Natural killer cell treated with Interleukin-12 subunit alpha and Interleukin-12 subunit beta and Interleukin-15 and Interleukin-18, amount 100 ng/mL, for 72 hours (primary cell): Measurements from ENCODE around the gene RGMA. TPM values are rescaled to one million over a fixed set of nuclear protein-coding genes. Genes with fewer than 3 reads are reported as not detected.

Experiments
- ATAC-seq, 2 donors: fragments of 150-1000 bp; cut with Tn5 transposase in 1 of 2; sonication (Bioruptor Pico), chemical (Tn5 transposase) in 1 of 2; 2 replicates each; pipeline ENCODE4 v1.10.0; 2021
- DNase-seq: peaks from one replicate; pipeline ENCODE4 v3.0.0; 2022; ENCODE audit warnings: low spot score
- H3K27ac Mint-ChIP-seq, 2 donors: 1 replicate in 1 of 2; 2 replicates in 1 of 2; pipeline ENCODE4 v1.8.0; 2022; ENCODE audit warnings: mixed read lengths in 2 of 2, mild to moderate bottlenecking in 1 of 2, moderate library complexity in 1 of 2
- H3K27me3 Mint-ChIP-seq, 2 donors: 1 replicate in 1 of 2; 2 replicates in 1 of 2; pipeline ENCODE4 v1.8.0; 2022; ENCODE audit warnings: mixed read lengths in 2 of 2
- H3K36me3 Mint-ChIP-seq: one replicate; pipeline ENCODE4 v1.8.0; 2022; ENCODE audit warnings: mixed read lengths
- H3K4me1 Mint-ChIP-seq, 2 donors: 1 replicate in 1 of 2; 2 replicates in 1 of 2; pipeline ENCODE4 v1.8.0; 2022; ENCODE audit warnings: low read depth in 2 of 2, mixed read lengths in 2 of 2, mild to moderate bottlenecking in 1 of 2
- H3K4me3 Mint-ChIP-seq: one replicate; pipeline ENCODE4 v1.8.0; 2022; ENCODE audit warnings: mixed read lengths
- H3K9me3 Mint-ChIP-seq: 2 replicates; pipeline ENCODE4 v1.8.0; 2022; ENCODE audit warnings: mixed read lengths
- total RNA-seq, 2 donors: library from RNA; stranded (reverse); gene quantifications; one replicate each; pipeline ENCODE4 v1.2.3, GENCODE V29; 2022

The RGMA gene
- total RNA-seq, 2 donors from 2014 or later, result not detected

- no peaks in the 10 kb centered on the region for H3K27me3 Mint-ChIP-seq
- peaks cover 10 to 13% of the 10 kb centered on the region in 2 donors for H3K4me1 Mint-ChIP-seq
- no peaks in the 10 kb centered on the region for H3K9me3 Mint-ChIP-seq
- H3K27ac Mint-ChIP-seq, result peak overlapping the region in 1 of 2 donors; percentile 6
- peaks cover 43% of the 10 kb centered on the region for H3K36me3 Mint-ChIP-seq
- no peak overlapping the region for H3K4me3 Mint-ChIP-seq
- no peak for ATAC-seq
- no peak for DNase-seq
Observed at GRCh38 chr15:93005133-93005532, 83.9 kb downstream of the RGMA start.

- Mint-ChIP-seq H3K27ac (no peak overlapping the region), H3K9me3 (no peaks in the 10 kb centered on the region), H3K4me3 (no peak overlapping the region), H3K4me1 (peaks cover 9 to 13% of the 10 kb centered on the region in 2 donors), H3K36me3 (peaks cover 41% of the 10 kb centered on the region), H3K27me3 (no peaks in the 10 kb centered on the region)
- ATAC-seq (no peak), DNase-seq (no peak)
Observed at GRCh38 chr15:93001881-93002280, 87.1 kb downstream of the RGMA start.

GRCh38 chr15:93001156-93001555 is 87.9 kb downstream of the RGMA start:
- DNase-seq, result no peak
- peak overlapping the region in 1 of 2 donors; percentile 11 for H3K27ac Mint-ChIP-seq
- no peaks in the 10 kb centered on the region for H3K27me3 Mint-ChIP-seq
- H3K4me3 Mint-ChIP-seq, result no peak overlapping the region
- H3K4me1 Mint-ChIP-seq, result peaks cover 9 to 13% of the 10 kb centered on the region in 2 donors
- H3K9me3 Mint-ChIP-seq, result no peaks in the 10 kb centered on the region
- peaks cover 48% of the 10 kb centered on the region for H3K36me3 Mint-ChIP-seq
- no peak for ATAC-seq

GRCh38 chr15:92997821-92998220 is 91.2 kb downstream of the RGMA start:
- Mint-ChIP-seq H3K27me3 (no peaks in the 10 kb centered on the region), H3K36me3 (peaks cover 59% of the 10 kb centered on the region), H3K27ac (no peak overlapping the region), H3K9me3 (no peaks in the 10 kb centered on the region), H3K4me1 (peaks cover 13% of the 10 kb centered on the region in 2 donors), H3K4me3 (no peak overlapping the region)
- ATAC-seq (no peak), DNase-seq (no peak)

- H3K27ac Mint-ChIP-seq, result peak overlapping the region in 1 of 2 donors; percentile 18
- DNase-seq (no peak), ATAC-seq (no peak)
- H3K4me3 Mint-ChIP-seq, result no peak overlapping the region
- H3K36me3 Mint-ChIP-seq, result peaks cover 59% of the 10 kb centered on the region
- H3K4me1 Mint-ChIP-seq, result peaks cover 10 to 16% of the 10 kb centered on the region in 2 donors
- no peaks in the 10 kb centered on the region for H3K27me3 Mint-ChIP-seq
- H3K9me3 Mint-ChIP-seq, result no peaks in the 10 kb centered on the region
Observed at GRCh38 chr15:92992720-92993119, 96.3 kb downstream of the RGMA start.

GRCh38 chr15:92990031-92990430 is 99.0 kb downstream of the RGMA start:
- H3K9me3 Mint-ChIP-seq, result no peaks in the 10 kb centered on the region
- peaks cover 13 to 16% of the 10 kb centered on the region in 2 donors for H3K4me1 Mint-ChIP-seq
- H3K36me3 Mint-ChIP-seq, result peaks cover 45% of the 10 kb centered on the region
- no peaks in the 10 kb centered on the region for H3K27me3 Mint-ChIP-seq
- DNase-seq (no peak), ATAC-seq (no peak)
- no peak overlapping the region for H3K4me3 Mint-ChIP-seq
- H3K27ac Mint-ChIP-seq, result peak overlapping the region in 1 of 2 donors; percentile 28

- no peak overlapping the region for H3K4me3 Mint-ChIP-seq
- peak overlapping the region in 1 of 2 donors; percentile 28 for H3K27ac Mint-ChIP-seq
- H3K27me3 Mint-ChIP-seq, result no peaks in the 10 kb centered on the region
- DNase-seq (no peak), ATAC-seq (no peak)
- H3K9me3 Mint-ChIP-seq, result no peaks in the 10 kb centered on the region
- H3K36me3 Mint-ChIP-seq, result peaks cover 46% of the 10 kb centered on the region
- H3K4me1 Mint-ChIP-seq, result peaks cover 13 to 16% of the 10 kb centered on the region in 2 donors
Observed at GRCh38 chr15:92989470-92989869, 99.5 kb downstream of the RGMA start.

Other genes with a start within 250 kb of the RGMA start
- gene CHD2, start 188.9 kb downstream of the RGMA start, total RNA-seq, result 100 to 1,000 TPM; 177 to 180 TPM